ENCODE results near the gene PALD1. TPM values are rescaled to one million over a fixed set of nuclear protein-coding genes. Genes with fewer than 3 reads are reported as not detected.

PALD1 gene
- total and polyA plus RNA-seq, 2 of the 4 experiments (the other 2 are of a cell fraction) = 0.12 to 0.18 TPM

DNA sequence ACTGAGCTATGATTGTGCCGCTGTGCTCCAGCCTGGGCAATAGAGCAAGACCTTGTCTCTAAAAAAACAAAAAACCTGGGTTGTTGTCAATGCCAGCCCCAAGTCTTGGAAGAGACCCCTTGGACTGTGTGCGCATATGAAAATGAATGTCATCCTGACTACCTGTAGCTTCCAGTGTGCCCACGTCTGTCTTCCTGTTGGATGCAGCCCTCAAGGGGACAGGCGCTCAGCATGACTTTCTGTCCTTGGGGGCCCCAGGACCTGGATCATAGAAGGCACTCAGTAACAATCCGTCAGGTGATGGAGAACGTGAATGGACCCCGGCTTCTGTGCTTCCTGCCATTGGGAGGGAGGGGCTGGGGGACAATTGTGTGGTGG, 114.9 kb downstream of the PALD1 start:
- Histone ChIP-seq H2AFZ (replicated peaks; ENCODE audit: low read length, poor library complexity) (no peak overlapping the region), H3K9me1 (ENCODE audit: insufficient read depth, low read length) (0 out of 2 replicates have a peak, but pooled peaks cover 3% of the 10 kb centered on the region), H3K4me2 (ENCODE audit: low read depth, low read length) (no peak overlapping the region), H3K9ac (ENCODE audit: low read depth, low read length) (no peak overlapping the region), H2AK5ac (ENCODE audit: low read depth, low read length) (no peak overlapping the region), H2BK5ac (ENCODE audit: low read depth, low read length, poor library complexity, severe bottlenecking) (no peak overlapping the region), H3K4me3 (ENCODE audit: insufficient read depth, low read depth, low read length) (no peak overlapping the region), H3K79me1 (ENCODE audit: low read depth in 1 of 2, low read length in 2 of 2) (no peaks in the 10 kb centered on the region), H2BK120ac (ENCODE audit: low read depth, low read length) (no peak overlapping the region), H3K27me3 (ENCODE audit: control insufficient read depth, insufficient read depth, low read length) (peaks cover 32% of the 10 kb centered on the region), H3K9me3 (ENCODE audit: control insufficient read depth, insufficient read depth, low read length) (no peaks in the 10 kb centered on the region), H2BK20ac (ENCODE audit: low read depth, low read length) (no peak overlapping the region), H4K5ac (ENCODE audit: low read depth, low read length) (no peak overlapping the region), H3K4ac (ENCODE audit: low read depth, low read length) (no peak overlapping the region), H2AK9ac (replicated peaks; ENCODE audit: low read depth, low read length, poor library complexity) (no peak overlapping the region), H3K56ac (ENCODE audit: extremely low read depth, insufficient read depth, low read length) (no peak overlapping the region), H3K27ac (ENCODE audit: insufficient read depth, low read length) (no peak overlapping the region), H3K14ac (replicated peaks; ENCODE audit: low read depth, low read length) (no peak overlapping the region), H3K4me1 (ENCODE audit: control insufficient read depth, insufficient read depth, low read length) (peaks cover 3% of the 10 kb centered on the region; the same call in 1 of the 2 replicates), H3K18ac (ENCODE audit: low read depth, low read length) (no peak overlapping the region), H4K20me1 (ENCODE audit: insufficient read depth, low read length) (no peaks in the 10 kb centered on the region), H3K36me3 (ENCODE audit: control insufficient read depth, insufficient read depth, low read length) (no peaks in the 10 kb centered on the region), H4K91ac (ENCODE audit: insufficient read depth, low read depth, low read length) (no peak overlapping the region), H2BK15ac (ENCODE audit: low read depth, low read length) (no peak overlapping the region), H4K8ac (ENCODE audit: low read depth in 2 of 2, low read length in 2 of 2) (no peak overlapping the region), H3K23ac (ENCODE audit: low read depth, low read length) (no peak overlapping the region)
- ChIA-PET CTCF (no interaction called here), POLR2A (ENCODE audit: unreplicated experiment) (no interaction called here)
- DNase-seq = no peak
- no peak for ATAC-seq (ENCODE audit: low read depth)
- WGBS, 2 experiments (ENCODE audit: extremely low coverage in 2 of 2, insufficient read length in 1 of 2) = 82% methylated on average over 3 of the region's 7 CpGs; no CpG with 5 or more reads in 1 of the 2 experiments
- dilution Hi-C loops (cut with HindIII; ENCODE audit: low sequenced_read_pairs, unreplicated experiment) = no loop called here
- in situ Hi-C loops (cut with MboI; ENCODE audit: low sequenced_read_pairs) = no loop called here
- no peak for TF ChIP-seq NFE2L2 (IDR thresholded peaks at IDR 0.05; ENCODE audit: low read depth, low read length)
- no peak for TF ChIP-seq RCOR1 (IDR thresholded peaks at IDR 0.05; ENCODE audit: insufficient replicate concordance, low read length)
- no peak for TF ChIP-seq MXI1 (IDR thresholded peaks at IDR 0.05; ENCODE audit: borderline replicate concordance, low read depth, low read length)
- TF ChIP-seq RAD21 (IDR thresholded peaks at IDR 0.05; ENCODE audit: low read length) = no peak
- TF ChIP-seq, protein P1, sequence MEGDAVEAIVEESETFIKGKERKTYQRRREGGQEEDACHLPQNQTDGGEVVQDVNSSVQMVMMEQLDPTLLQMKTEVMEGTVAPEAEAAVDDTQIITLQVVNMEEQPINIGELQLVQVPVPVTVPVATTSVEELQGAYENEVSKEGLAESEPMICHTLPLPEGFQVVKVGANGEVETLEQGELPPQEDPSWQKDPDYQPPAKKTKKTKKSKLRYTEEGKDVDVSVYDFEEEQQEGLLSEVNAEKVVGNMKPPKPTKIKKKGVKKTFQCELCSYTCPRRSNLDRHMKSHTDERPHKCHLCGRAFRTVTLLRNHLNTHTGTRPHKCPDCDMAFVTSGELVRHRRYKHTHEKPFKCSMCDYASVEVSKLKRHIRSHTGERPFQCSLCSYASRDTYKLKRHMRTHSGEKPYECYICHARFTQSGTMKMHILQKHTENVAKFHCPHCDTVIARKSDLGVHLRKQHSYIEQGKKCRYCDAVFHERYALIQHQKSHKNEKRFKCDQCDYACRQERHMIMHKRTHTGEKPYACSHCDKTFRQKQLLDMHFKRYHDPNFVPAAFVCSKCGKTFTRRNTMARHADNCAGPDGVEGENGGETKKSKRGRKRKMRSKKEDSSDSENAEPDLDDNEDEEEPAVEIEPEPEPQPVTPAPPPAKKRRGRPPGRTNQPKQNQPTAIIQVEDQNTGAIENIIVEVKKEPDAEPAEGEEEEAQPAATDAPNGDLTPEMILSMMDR (conservative IDR thresholded peaks at IDR 0.05; ENCODE audit: low read depth, low read length) = no peak
- TF ChIP-seq, protein P2, sequence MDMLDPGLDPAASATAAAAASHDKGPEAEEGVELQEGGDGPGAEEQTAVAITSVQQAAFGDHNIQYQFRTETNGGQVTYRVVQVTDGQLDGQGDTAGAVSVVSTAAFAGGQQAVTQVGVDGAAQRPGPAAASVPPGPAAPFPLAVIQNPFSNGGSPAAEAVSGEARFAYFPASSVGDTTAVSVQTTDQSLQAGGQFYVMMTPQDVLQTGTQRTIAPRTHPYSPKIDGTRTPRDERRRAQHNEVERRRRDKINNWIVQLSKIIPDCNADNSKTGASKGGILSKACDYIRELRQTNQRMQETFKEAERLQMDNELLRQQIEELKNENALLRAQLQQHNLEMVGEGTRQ (IDR thresholded peaks at IDR 0.05; ENCODE audit: low read depth, low read length) = no peak
- TF ChIP-seq, protein P3, sequence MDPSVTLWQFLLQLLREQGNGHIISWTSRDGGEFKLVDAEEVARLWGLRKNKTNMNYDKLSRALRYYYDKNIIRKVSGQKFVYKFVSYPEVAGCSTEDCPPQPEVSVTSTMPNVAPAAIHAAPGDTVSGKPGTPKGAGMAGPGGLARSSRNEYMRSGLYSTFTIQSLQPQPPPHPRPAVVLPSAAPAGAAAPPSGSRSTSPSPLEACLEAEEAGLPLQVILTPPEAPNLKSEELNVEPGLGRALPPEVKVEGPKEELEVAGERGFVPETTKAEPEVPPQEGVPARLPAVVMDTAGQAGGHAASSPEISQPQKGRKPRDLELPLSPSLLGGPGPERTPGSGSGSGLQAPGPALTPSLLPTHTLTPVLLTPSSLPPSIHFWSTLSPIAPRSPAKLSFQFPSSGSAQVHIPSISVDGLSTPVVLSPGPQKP (IDR thresholded peaks at IDR 0.05; ENCODE audit: borderline replicate concordance, low read depth, low read length) = no peak
- TF ChIP-seq MAZ (IDR thresholded peaks at IDR 0.05; ENCODE audit: borderline replicate concordance, low read depth, low read length) = no peak
- TF ChIP-seq SMC3 (IDR thresholded peaks at IDR 0.05; ENCODE audit: low read depth, low read length) = no peak
- no peak for TF ChIP-seq POLR2A (IDR thresholded peaks at IDR 0.05; ENCODE audit: low read depth, low read length)
- no peak for TF ChIP-seq FOS (IDR thresholded peaks at IDR 0.05; ENCODE audit: low read depth, low read length)
- no peak for TF ChIP-seq RFX5 (IDR thresholded peaks at IDR 0.05; ENCODE audit: low read depth, low read length)
- TF ChIP-seq BHLHE40 (IDR thresholded peaks at IDR 0.05; ENCODE audit: low read depth, low read length) = no peak
- BruUV-seq (replicated peaks) = no TSS peak
- intact Hi-C loops (cut with micrococcal nuclease) = no loop called here

Measured in IMR-90 (cell line).